MM.1S (cell line): ENCODE results near the gene PRR19.

Experiments used
- EZH2phosphoT487 ChIP-seq: fragments of 300-600 bp; sonication (generic); IDR thresholded peaks from 2 replicates; pipeline ENCODE4 v1.6.1; 2018; ENCODE audit warnings: antibody characterized with exemption, low read length
- TF ChIP-seq, protein P1 (sequence below): fragments of 300-600 bp; sonication (generic); IDR thresholded peaks from 2 replicates; pipeline ENCODE4 v1.5.1; 2016; ENCODE audit warnings: antibody characterized with exemption, low read length, mixed read lengths

- TF ChIP-seq, protein P1, sequence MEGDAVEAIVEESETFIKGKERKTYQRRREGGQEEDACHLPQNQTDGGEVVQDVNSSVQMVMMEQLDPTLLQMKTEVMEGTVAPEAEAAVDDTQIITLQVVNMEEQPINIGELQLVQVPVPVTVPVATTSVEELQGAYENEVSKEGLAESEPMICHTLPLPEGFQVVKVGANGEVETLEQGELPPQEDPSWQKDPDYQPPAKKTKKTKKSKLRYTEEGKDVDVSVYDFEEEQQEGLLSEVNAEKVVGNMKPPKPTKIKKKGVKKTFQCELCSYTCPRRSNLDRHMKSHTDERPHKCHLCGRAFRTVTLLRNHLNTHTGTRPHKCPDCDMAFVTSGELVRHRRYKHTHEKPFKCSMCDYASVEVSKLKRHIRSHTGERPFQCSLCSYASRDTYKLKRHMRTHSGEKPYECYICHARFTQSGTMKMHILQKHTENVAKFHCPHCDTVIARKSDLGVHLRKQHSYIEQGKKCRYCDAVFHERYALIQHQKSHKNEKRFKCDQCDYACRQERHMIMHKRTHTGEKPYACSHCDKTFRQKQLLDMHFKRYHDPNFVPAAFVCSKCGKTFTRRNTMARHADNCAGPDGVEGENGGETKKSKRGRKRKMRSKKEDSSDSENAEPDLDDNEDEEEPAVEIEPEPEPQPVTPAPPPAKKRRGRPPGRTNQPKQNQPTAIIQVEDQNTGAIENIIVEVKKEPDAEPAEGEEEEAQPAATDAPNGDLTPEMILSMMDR, result no peak
- TF ChIP-seq EZH2phosphoT487, result no peak
Observed at GRCh38 chr19:42271861-42272534, 29.9 kb upstream of the PRR19 start.
